ENCODE results near the gene TIMD4. TPM values are rescaled to one million over a fixed set of nuclear protein-coding genes. Genes with fewer than 3 reads are reported as not detected.

The TIMD4 gene
- total and polyA plus RNA-seq, 12 donors, result 0.10 to 2.3 (median 0.55) TPM; not detected in 5

DNA sequence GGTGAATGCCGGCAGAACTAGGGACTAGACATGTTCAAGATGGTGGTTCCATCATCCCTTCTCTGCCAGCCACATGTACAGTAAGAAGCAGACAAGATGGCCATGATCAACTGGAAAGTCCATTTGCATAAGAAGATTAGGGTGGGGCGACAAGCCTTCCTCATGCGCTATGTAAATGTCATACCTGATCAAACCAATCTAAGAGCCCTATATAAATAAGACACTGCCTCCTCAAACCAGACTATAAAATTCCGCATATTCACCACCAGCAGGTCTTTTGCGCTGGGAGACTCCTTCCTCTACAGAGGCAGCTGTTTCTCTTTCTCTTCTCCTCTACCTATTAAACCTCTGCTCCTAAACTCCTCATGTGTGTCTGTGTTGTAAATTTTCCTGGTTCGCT is 53.8 kb downstream of the TIMD4 start:
- no peak overlapping the region for H3K4me3 ChIP-seq
- TF ChIP-seq, protein P1, sequence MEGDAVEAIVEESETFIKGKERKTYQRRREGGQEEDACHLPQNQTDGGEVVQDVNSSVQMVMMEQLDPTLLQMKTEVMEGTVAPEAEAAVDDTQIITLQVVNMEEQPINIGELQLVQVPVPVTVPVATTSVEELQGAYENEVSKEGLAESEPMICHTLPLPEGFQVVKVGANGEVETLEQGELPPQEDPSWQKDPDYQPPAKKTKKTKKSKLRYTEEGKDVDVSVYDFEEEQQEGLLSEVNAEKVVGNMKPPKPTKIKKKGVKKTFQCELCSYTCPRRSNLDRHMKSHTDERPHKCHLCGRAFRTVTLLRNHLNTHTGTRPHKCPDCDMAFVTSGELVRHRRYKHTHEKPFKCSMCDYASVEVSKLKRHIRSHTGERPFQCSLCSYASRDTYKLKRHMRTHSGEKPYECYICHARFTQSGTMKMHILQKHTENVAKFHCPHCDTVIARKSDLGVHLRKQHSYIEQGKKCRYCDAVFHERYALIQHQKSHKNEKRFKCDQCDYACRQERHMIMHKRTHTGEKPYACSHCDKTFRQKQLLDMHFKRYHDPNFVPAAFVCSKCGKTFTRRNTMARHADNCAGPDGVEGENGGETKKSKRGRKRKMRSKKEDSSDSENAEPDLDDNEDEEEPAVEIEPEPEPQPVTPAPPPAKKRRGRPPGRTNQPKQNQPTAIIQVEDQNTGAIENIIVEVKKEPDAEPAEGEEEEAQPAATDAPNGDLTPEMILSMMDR (IDR thresholded peaks at IDR 0.05), result no peak
- TF ChIP-seq POLR2A (IDR thresholded peaks at IDR 0.05), result no peak
- intact Hi-C loops (cut with DNase I), result no loop called here
- H3K27me3 ChIP-seq, result no peaks in the 10 kb centered on the region
- H3K9me3 ChIP-seq (replicated peaks in 1 of 3), result no peaks in the 10 kb centered on the region
- no peaks in the 10 kb centered on the region for H3K36me3 ChIP-seq (replicated peaks in 1 of 2)
- no peaks in the 10 kb centered on the region for H3K4me1 ChIP-seq (replicated peaks in 1 of 2)
- DNase-seq, result no peak
- WGBS, 4 donors, result 84 to 94% (median 92%) methylated on average over 6 of the region's 6 CpGs
- H3K27ac ChIP-seq, result no peak overlapping the region

DNA sequence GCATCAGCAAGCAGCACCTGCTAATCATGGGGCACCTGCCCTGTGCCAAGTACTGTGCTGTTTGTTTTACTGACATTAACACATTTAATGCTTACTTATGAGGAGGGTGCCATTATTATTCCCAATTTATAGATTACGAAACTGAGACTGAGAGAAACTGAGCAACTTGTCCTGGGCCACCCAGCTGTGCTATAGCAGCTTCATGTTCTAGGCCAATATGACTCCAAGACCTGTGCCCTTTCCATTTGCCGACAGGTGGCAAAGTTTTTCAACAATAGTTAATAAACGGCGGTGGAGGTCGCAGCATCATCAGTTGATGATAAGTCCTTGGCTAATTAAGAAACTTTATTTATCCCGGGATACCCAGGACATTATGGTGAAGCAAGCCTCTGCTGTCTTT is 55.4 kb downstream of the TIMD4 start:
- DNase-seq, result no peak
- no peaks in the 10 kb centered on the region for H3K27me3 ChIP-seq
- intact Hi-C loops (cut with DNase I), result no loop called here
- H3K27ac ChIP-seq, result no peak overlapping the region
- no peaks in the 10 kb centered on the region for H3K4me1 ChIP-seq (replicated peaks in 1 of 2)
- H3K4me3 ChIP-seq, result no peak overlapping the region
- TF ChIP-seq POLR2A (IDR thresholded peaks at IDR 0.05), result no peak
- TF ChIP-seq, protein P1 (IDR thresholded peaks at IDR 0.05), result no peak
- H3K36me3 ChIP-seq (replicated peaks in 1 of 2), result no peaks in the 10 kb centered on the region
- WGBS, 4 donors, result 86 to 94% (median 91%) methylated on average over 6 of the region's 6 CpGs
- no peaks in the 10 kb centered on the region for H3K9me3 ChIP-seq (replicated peaks in 1 of 3)

DNA sequence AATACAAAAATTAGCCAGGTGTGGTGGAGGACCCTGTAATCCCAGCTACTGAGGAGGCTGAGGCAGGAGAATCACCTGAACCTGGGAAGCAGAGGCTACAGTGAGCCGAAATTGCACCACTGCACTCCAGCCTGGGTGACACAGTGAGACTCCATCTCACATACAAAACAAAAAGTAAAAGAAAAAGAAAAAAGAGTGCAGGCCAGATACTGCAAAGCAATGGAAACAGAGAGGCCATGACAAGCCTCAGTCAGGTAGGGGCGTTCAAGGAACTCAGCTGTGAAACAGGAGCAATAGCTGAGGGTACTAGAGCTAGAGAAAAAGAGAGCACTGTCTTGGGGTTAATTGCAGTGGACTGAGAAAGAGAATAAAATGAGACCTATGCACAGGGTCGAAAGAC is 56.2 kb downstream of the TIMD4 start:
- no peak for DNase-seq

DNA sequence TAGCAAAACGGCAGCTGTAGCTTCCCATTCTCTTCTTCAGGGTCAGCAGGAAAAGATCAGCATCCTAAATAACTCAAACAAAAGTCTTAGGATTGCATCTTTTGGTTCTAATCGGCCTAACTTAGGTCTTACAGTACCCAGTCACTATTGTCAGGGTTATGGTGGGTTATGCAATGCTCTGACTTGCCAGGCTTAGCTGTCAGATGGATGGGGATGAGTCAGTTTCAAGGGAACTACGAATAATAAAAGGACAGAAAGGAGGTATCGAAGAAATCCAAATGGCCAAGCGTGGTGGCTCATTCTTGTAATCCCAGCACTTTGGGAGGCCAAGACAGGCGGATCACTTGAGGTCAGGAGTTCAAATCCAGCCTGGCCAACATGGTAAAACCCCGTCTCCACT is 66.5 kb downstream of the TIMD4 start:
- TF ChIP-seq, protein P1 (IDR thresholded peaks at IDR 0.05), result no peak
- TF ChIP-seq POLR2A (IDR thresholded peaks at IDR 0.05), result no peak
- Histone ChIP-seq H3K27me3 (no peaks in the 10 kb centered on the region), H3K4me3 (no peak overlapping the region), H3K4me1 (replicated peaks in 1 of 2) (no peaks in the 10 kb centered on the region), H3K9me3 (replicated peaks in 1 of 3) (no peaks in the 10 kb centered on the region), H3K36me3 (replicated peaks in 1 of 2) (no peaks in the 10 kb centered on the region), H3K27ac (no peak overlapping the region)
- intact Hi-C loops (cut with DNase I), result no loop called here
- WGBS, 4 donors, result 48 to 57% (median 53%) methylated on average over 7 of the region's 7 CpGs
- peak; percentile 15 to 56 (median 41) for DNase-seq

More for the DNA sequence above, 56.2 kb downstream of the TIMD4 start:
- Histone ChIP-seq H3K27ac (no peak overlapping the region), H3K4me1 (replicated peaks in 1 of 2) (no peaks in the 10 kb centered on the region), H3K27me3 (no peaks in the 10 kb centered on the region), H3K36me3 (replicated peaks in 1 of 2) (no peaks in the 10 kb centered on the region), H3K9me3 (replicated peaks in 1 of 3) (no peaks in the 10 kb centered on the region), H3K4me3 (no peak overlapping the region)
- TF ChIP-seq POLR2A (IDR thresholded peaks at IDR 0.05), result no peak
- TF ChIP-seq, protein P1 (IDR thresholded peaks at IDR 0.05), result no peak
- intact Hi-C loops (cut with DNase I), result no loop called here
- 81 to 85% (median 84%) methylated on average over 3 of the region's 3 CpGs for WGBS, 4 donors
